GM12878 (cell line): ENCODE measurements around the gene POLDIP3. TPM values are rescaled to one million over a fixed set of nuclear protein-coding genes. Genes with fewer than 3 reads are reported as not detected.

Experiments used
- ATAC-seq: fragments of 200-7000 bp; cut with Tn5 transposase; 3 replicates; pipeline ENCODE4 v1.9.1; 2020; ENCODE audit warnings: mild to moderate bottlenecking, moderate library complexity
- BruUV-seq: library from RNA; stranded (reverse); fragments of 400-500 nt; replicated peaks from 2 replicates; lab custom pipeline; 2021; lab: Mats Ljungman, UMichigan
- CTCF ChIA-PET: fragments of 300-600 bp; sonication (Branson Sonifier 250); formaldehyde crosslinking; extraction: SDS; loops from one replicate; lab custom pipeline; 2021; ENCODE audit warnings: inconsistent platforms; lab: Yijun Ruan, JAX
- POLR2A ChIA-PET: fragments of 350-600 bp; formaldehyde crosslinking; extraction: SDS; loops from one replicate; lab custom pipeline; 2021; ENCODE audit warnings: inconsistent platforms; lab: Charles Lee
- RAD21 ChIA-PET: fragments of 300-600 bp; sonication (Branson Sonifier 250); formaldehyde crosslinking; loops from one replicate; lab custom pipeline; 2023; ENCODE audit warnings: antibody characterized with exemption; ENCODE audit not compliant: unreplicated experiment; lab: Charles Lee
- SMC1A ChIA-PET: fragments of 300-600 bp; sonication (Branson Sonifier 250); formaldehyde crosslinking; loops from one replicate; lab custom pipeline; 2023; ENCODE audit not compliant: unreplicated experiment, uncharacterized antibody; lab: Charles Lee
- DNase-seq: peaks from one replicate; pipeline ENCODE4 v3.0.0-alpha.2; 2011; ENCODE audit warnings: low read depth, low spot score
- FAIRE-seq: peaks from 3 replicates; lab custom pipeline; 2011; peaks lifted over from hg19 to GRCh38; lab: Jason Lieb, UNC
- H2AFZ ChIP-seq: 2 replicates; pipeline ENCODE4 v1.6.0; 2011; ENCODE audit warnings: low read depth, low read length, control low read depth; ENCODE audit not compliant: control insufficient read depth
- H3K27ac ChIP-seq: 2 replicates; pipeline ENCODE4 v1.5.1; 2011; ENCODE audit warnings: control low read depth; ENCODE audit not compliant: control insufficient read depth, insufficient read depth
- H3K27me3 ChIP-seq, 2 experiments: replicated peaks in 1 of 2; 2 replicates each; pipeline versions ENCODE4 v1.6.0 to v1.6.1; 2011; ENCODE audit warnings: low read length in 1 of 2; ENCODE audit not compliant: control insufficient read depth in 2 of 2, insufficient read depth in 2 of 2
- H3K36me3 ChIP-seq, 2 experiments: 2 replicates each; pipeline ENCODE4 v1.5.1; 2011; ENCODE audit warnings: low read length in 1 of 2; ENCODE audit not compliant: control insufficient read depth in 2 of 2, insufficient read depth in 2 of 2
- H3K4me1 ChIP-seq: 2 replicates; pipeline ENCODE4 v1.6.1; 2011; ENCODE audit warnings: mild to moderate bottlenecking, low read length, moderate library complexity, mixed read lengths; ENCODE audit not compliant: control insufficient read depth, insufficient read depth
- H3K4me2 ChIP-seq: 2 replicates; pipeline ENCODE4 v1.6.0; 2011; ENCODE audit warnings: control low read depth; ENCODE audit not compliant: control insufficient read depth, insufficient read depth
- H3K4me3 ChIP-seq: fragments of 200-600 bp; sonication (generic); 2 replicates; pipeline ENCODE4 v1.5.1; 2016
- H3K79me2 ChIP-seq: 2 replicates; pipeline ENCODE4 v1.6.0; 2011; ENCODE audit warnings: low read length; ENCODE audit not compliant: control insufficient read depth, insufficient read depth
- H3K9ac ChIP-seq: 2 replicates; pipeline ENCODE4 v1.8.0; 2011; ENCODE audit warnings: low read length, control low read depth, mixed read lengths; ENCODE audit not compliant: control insufficient read depth, insufficient read depth
- H3K9me3 ChIP-seq: replicated peaks from 3 replicates; pipeline ENCODE4 v1.5.1; 2011; ENCODE audit warnings: mild to moderate bottlenecking, low read length; ENCODE audit not compliant: control insufficient read depth, insufficient read depth
- H4K20me1 ChIP-seq: 2 replicates; pipeline ENCODE4 v1.6.0; 2011; ENCODE audit not compliant: control insufficient read depth, insufficient read depth
- CBFB ChIP-seq: IDR thresholded peaks from 2 replicates; pipeline ENCODE4 v1.6.1; 2016; ENCODE audit warnings: antibody characterized with exemption, low read depth
- CTCF ChIP-seq, 3 experiments: IDR thresholded peaks in 2 of 3; conservative IDR thresholded peaks in 1 of 3; 2 replicates each; pipeline ENCODE4 v1.5.1; 2011; ENCODE audit warnings: low read depth in 3 of 3, low read length in 3 of 3, mild to moderate bottlenecking in 3 of 3, control low read depth in 2 of 3, moderate library complexity in 2 of 3, inconsistent platforms in 1 of 3, mixed read lengths in 1 of 3; ENCODE audit not compliant: control insufficient read depth in 2 of 3, insufficient read depth in 1 of 3; ENCODE audit errors: extremely low read depth in 1 of 3
- NR2C1 ChIP-seq: fragments of 450-650 bp; IDR thresholded peaks from 2 replicates; pipeline ENCODE4 v1.6.1; 2017; ENCODE audit warnings: antibody characterized with exemption, mild to moderate bottlenecking, moderate library complexity
- POLR2A ChIP-seq: IDR thresholded peaks from 2 replicates; pipeline ENCODE4 v1.6.1; 2011; ENCODE audit warnings: low read depth, mild to moderate bottlenecking, low read length
- RELA ChIP-seq: fragments of 450-650 bp; IDR thresholded peaks from 2 replicates; pipeline ENCODE4 v1.8.0; 2014; ENCODE audit warnings: borderline replicate concordance; ENCODE audit not compliant: partially characterized antibody
- ZBTB4 ChIP-seq: fragments of 450-650 bp; formaldehyde crosslinking; IDR thresholded peaks from 2 replicates; pipeline ENCODE4 v1.4.0; 2022; ENCODE audit warnings: mild to moderate bottlenecking, moderate library complexity
- WGBS: methylation state at CpG from one replicate; pipeline ENCODE4 v1.1.6; 2016; ENCODE audit warnings: low lambda C conversion rate; ENCODE audit not compliant: insufficient replicate concordance, insufficient coverage; ENCODE audit errors: missing lambda C conversion rate; 5-methylcytosine and 5-hydroxymethylcytosine counted together
- in situ Hi-C: fragments of 300-500 bp; cut with MboI; formaldehyde crosslinking; loops from 9 replicates; pipeline ENCODE4 v1.14.3; 2018; ENCODE audit warnings: mixed read lengths
- intact Hi-C: fragments of 100-400 bp; cut with micrococcal nuclease; formaldehyde crosslinking; loops from one replicate; pipeline ENCODE4 v1.14.2; 2022; ENCODE audit not compliant: unreplicated experiment
- polyA plus RNA-seq, 11 experiments: library from polyadenylated mRNA; depleted of rRNA in 4 of 11; unstranded in 6 of 11; stranded (reverse) in 5 of 11; fragments of >200 nt; fragmentation: Nextera tagmentation in 4 of 11; fragmentation: Illumina TruSeq in 1 of 11; extraction: Ambion mirVana in 4 of 11; extraction: Trizol in 1 of 11; gene quantifications; 1 replicate in 1 of 11; 2 replicates in 10 of 11; pipeline versions ENCODE4 v1.2.1 to v1.2.3, GENCODE V29; 2011 to 2016; ENCODE audit warnings: inconsistent platforms in 2 of 11, missing spikeins in 2 of 11, low read depth in 1 of 11
- total RNA-seq, 4 experiments: library from RNA; depleted of rRNA in 3 of 4; stranded (reverse); fragments of >200 nt in 3 of 4; fragmentation: Illumina TruSeq in 1 of 4; extraction: Trizol in 1 of 4; gene quantifications; 2 replicates each; pipeline versions ENCODE4 v1.2.1 to v1.2.3, GENCODE V29; 2013 to 2021

The POLDIP3 gene
- total and polyA plus RNA-seq, 10 of the 15 experiments (the other 5 are each of a cell fraction or from before 2014, with no cell fraction given): 14.8 to 60.2 (median 49.5) TPM

DNA sequence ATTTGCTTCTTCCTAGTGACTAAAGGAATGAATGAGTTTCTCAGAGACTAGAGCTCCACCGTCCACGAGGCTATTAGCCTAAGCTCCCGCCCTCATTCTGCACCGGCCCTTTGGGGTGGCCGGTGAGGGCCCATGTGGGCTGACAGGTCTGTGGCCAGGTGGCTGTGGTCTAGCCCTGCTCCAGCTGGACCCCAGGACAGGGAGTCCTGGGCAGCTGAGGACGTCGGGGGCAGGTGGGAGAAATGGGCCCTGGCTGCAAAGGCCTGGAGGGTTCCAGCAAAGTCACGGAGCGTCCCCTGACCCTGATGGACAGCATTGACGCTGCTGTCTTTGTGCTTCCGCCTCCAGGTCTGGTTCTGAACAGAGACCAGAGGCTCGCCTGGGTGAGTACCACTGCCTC is 48.7 kb downstream of the POLDIP3 start:
- H2AFZ ChIP-seq: no peak overlapping the region
- ChIA-PET CTCF (no interaction called here), SMC1A (no interaction called here), POLR2A (interaction anchor here (0.6 kb wide), 1 partner anchor 21 kb away, joined by 4 read pairs; no protein-coding TSS in a partner anchor), RAD21 (no interaction called here)
- no peaks in the 10 kb centered on the region for H3K27me3 ChIP-seq
- intact Hi-C loops: no loop called here
- H3K4me3 ChIP-seq: no peak overlapping the region
- no peaks in the 10 kb centered on the region for H3K9me3 ChIP-seq
- no peak overlapping the region for H3K9ac ChIP-seq
- WGBS: 89% methylated on average over 8 of the region's 12 CpGs
- DNase-seq: no peak
- no peaks in the 10 kb centered on the region for H4K20me1 ChIP-seq
- H3K27ac ChIP-seq: no peak overlapping the region
- no peak overlapping the region for H3K4me2 ChIP-seq
- no peak for ATAC-seq
- TF ChIP-seq RELA (no peak), POLR2A (peak; percentile 33; the same call in 1 of the 2 replicates)
- no TSS peak for BruUV-seq
- peaks cover 12% of the 10 kb centered on the region for H3K4me1 ChIP-seq
- in situ Hi-C loops: no loop called here
- no peak for FAIRE-seq
- H3K36me3 ChIP-seq: no peaks in the 10 kb centered on the region
- no peaks in the 10 kb centered on the region for H3K79me2 ChIP-seq

GRCh38 chr22:42564699-42565098 is 50.0 kb downstream of the POLDIP3 start:
- no peaks in the 10 kb centered on the region for H3K27me3 ChIP-seq
- H3K4me1 ChIP-seq: peaks cover 12% of the 10 kb centered on the region
- 97% methylated on average over 17 of the region's 17 CpGs for WGBS
- H3K9ac ChIP-seq: no peak overlapping the region
- H3K4me3 ChIP-seq: no peak overlapping the region
- ATAC-seq: no peak
- H2AFZ ChIP-seq: no peak overlapping the region
- no peak for DNase-seq
- no TSS peak for BruUV-seq
- no peak overlapping the region for H3K27ac ChIP-seq
- no peaks in the 10 kb centered on the region for H3K9me3 ChIP-seq
- no peaks in the 10 kb centered on the region for H4K20me1 ChIP-seq
- in situ Hi-C loops: no loop called here
- ChIA-PET SMC1A (no interaction called here), RAD21 (no interaction called here), POLR2A (no interaction called here), CTCF (no interaction called here)
- TF ChIP-seq CBFB (no peak), ZBTB4 (CRISPR knock-in tag) (no peak), NR2C1 (no peak), CTCF (IDR thresholded peaks at IDR 0.05 in 2 of 3, conservative IDR thresholded peaks at IDR 0.05 in 1 of 3; ENCODE audit: control insufficient read depth in 2 of 3, extremely low read depth in 1 of 3, insufficient read depth in 1 of 3, low read depth in 3 of 3, low read length in 3 of 3) (no peak)
- H3K79me2 ChIP-seq: no peaks in the 10 kb centered on the region
- H3K4me2 ChIP-seq: no peak overlapping the region
- no peak for FAIRE-seq
- H3K36me3 ChIP-seq: no peaks in the 10 kb centered on the region
- intact Hi-C loops: no loop called here
